ENCODE results near the gene TUBA1C. TPM values are rescaled to one million over a fixed set of nuclear protein-coding genes. Genes with fewer than 3 reads are reported as not detected.

TUBA1C gene
- total RNA-seq, 1 experiment from 2014 or later: 660 TPM

GRCh38 chr12:49259452-49259851, 5.4 kb upstream of the TUBA1C start:
- WGBS (ENCODE audit: extremely low coverage, insufficient read length, low lambda C conversion rate): no CpG with 5 or more reads among the region's 4 CpGs
- Histone ChIP-seq H3K18ac (ENCODE audit: insufficient read length, low read depth, low read length) (no peak overlapping the region), H3K9ac (ENCODE audit: extremely low read depth, insufficient read length, low read length) (no peak overlapping the region), H3T11ph (ENCODE audit: low read length) (no peak overlapping the region), H2AK5ac (ENCODE audit: insufficient read length, low read length) (no peak overlapping the region), H4K5ac (ENCODE audit: insufficient read length, low read depth, low read length) (no peak overlapping the region), H3K4me1 (ENCODE audit: insufficient read depth, low read length) (no peaks in the 10 kb centered on the region), H2BK120ac (ENCODE audit: low read depth, low read length, poor library complexity, severe bottlenecking) (no peak overlapping the region), H3K23ac (ENCODE audit: insufficient read length, low read depth, low read length) (no peak overlapping the region), H3K79me2 (ENCODE audit: insufficient read depth, low read length) (no peaks in the 10 kb centered on the region), H3K79me1 (ENCODE audit: insufficient read depth, low read depth, low read length, poor library complexity, severe bottlenecking) (no peaks in the 10 kb centered on the region), H2BK15ac (ENCODE audit: low read depth, low read length) (no peak overlapping the region), H2BK20ac (ENCODE audit: low read depth, low read length, poor library complexity, severe bottlenecking) (no peak overlapping the region), H2AFZ (ENCODE audit: low read length) (no peak overlapping the region), H3K14ac (ENCODE audit: insufficient read depth, low read length) (no peak overlapping the region), H4K8ac (replicated peaks; ENCODE audit: insufficient read length, low read depth, low read length) (no peak overlapping the region), H3K4me2 (ENCODE audit: insufficient read depth, insufficient read length, low read length) (no peak overlapping the region), H3K23me2 (ENCODE audit: insufficient read length, low read depth, low read length, poor library complexity, severe bottlenecking) (no peaks in the 10 kb centered on the region), H2BK12ac (ENCODE audit: insufficient read length, low read depth, low read length) (no peak overlapping the region), H3K27me3 (ENCODE audit: insufficient read depth, low read length) (no peaks in the 10 kb centered on the region), H4K91ac (ENCODE audit: insufficient read length, low read depth, low read length) (no peak overlapping the region), H3K9me3 (ENCODE audit: control insufficient read depth, low read depth, low read length) (no peaks in the 10 kb centered on the region), H2BK5ac (ENCODE audit: insufficient read length, low read length) (no peak overlapping the region), H4K20me1 (ENCODE audit: control insufficient read depth, insufficient read depth, insufficient read length) (no peaks in the 10 kb centered on the region), H3K56ac (ENCODE audit: insufficient read length, low read depth, low read length) (no peak overlapping the region), H3K4ac (ENCODE audit: low read depth, low read length) (no peak overlapping the region), H3K27ac (ENCODE audit: insufficient read length, low read depth, low read length) (no peak overlapping the region)
- Mint-ChIP-seq H3K27me3 (ENCODE audit: low read depth) (no peaks in the 10 kb centered on the region; the same call in 1 of the 2 replicates), H3K27ac (peak overlapping the region in 1 of 3 experiments; percentile 91; a peak in 2 of 7 replicates), H3K4me3 (no peak overlapping the region), H3K36me3 (ENCODE audit: insufficient read depth in 1 of 3, low read depth in 3 of 3) (peaks cover 0 to 4% (median 0%) of the 10 kb centered on the region in 3 experiments; a peak in 1 of 7 replicates), H3K4me1 (peaks cover 13 to 18% of the 10 kb centered on the region in 2 experiments), H3K9me3 (no peaks in the 10 kb centered on the region)
- DNase-seq: no peak
- no peak for TF ChIP-seq CTCF (conservative IDR thresholded peaks at IDR 0.05)

Data from H9 (cell line).